ENCODE results near the gene MAP3K3.

Gene MAP3K3

GRCh38 chr17:63622574-63623390 is 565 bp downstream of the MAP3K3 start:
- no peak for DNase-seq (ENCODE audit: low read depth)

DNA sequence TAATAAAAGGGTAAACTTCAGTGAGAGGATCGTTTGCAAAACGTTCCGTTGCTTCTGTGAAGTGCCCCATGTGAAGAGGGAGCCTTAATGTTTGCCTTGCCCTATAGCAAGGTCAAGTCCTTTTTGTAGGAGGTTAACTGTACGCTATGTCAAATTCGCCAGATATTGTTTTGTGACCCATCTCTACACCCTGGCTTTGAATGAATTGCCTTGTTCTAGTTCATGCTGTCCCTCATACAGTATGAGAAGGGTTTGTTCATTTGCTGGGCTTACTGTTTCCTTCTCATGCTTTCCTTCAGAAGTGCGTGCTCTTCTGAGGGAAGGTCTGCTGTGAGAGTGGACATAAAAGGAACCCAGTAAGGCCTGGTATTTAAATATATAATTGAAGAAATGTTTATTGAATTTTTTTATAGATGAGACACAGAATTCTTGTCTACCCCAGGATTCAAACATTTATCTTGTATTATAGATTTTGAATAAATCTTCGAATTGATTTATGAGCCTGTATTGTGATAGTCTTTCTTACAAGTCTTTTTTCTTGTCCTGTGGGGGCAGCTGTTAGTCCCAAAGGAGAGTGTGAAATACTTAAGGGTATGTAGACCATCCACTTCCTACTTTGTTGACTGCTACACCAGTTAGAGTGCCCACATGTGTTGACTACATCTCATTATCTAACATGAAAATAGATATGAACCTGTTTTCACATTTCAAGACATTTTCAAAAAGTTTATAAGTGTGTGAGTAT is 1.7 kb downstream of the MAP3K3 start:
- no peak for DNase-seq (ENCODE audit: low read depth)

DNA sequence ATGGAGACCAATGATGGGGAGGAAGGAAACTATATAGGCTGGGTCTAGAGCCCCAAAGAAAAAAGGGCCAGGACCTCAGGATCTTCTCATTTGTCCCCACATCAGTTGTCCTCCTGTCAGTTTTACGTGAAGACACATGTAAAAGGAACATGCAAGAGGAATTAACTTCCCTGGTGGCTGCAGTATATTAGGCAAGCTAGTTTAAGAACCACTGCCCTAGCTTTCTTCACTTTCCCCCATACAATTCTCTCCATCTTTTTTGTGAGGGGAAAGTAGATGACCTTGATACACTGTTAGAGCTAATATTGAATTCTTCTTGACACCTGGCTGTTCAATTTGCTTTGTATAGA is 2.3 kb downstream of the MAP3K3 start:
- DNase-seq (ENCODE audit: low read depth) = no peak

- no peak for DNase-seq (ENCODE audit: low read depth)
Measured at GRCh38 chr17:63626551-63627180, 4.4 kb downstream of the MAP3K3 start.

GRCh38 chr17:63629627-63630026 is 7.4 kb downstream of the MAP3K3 start:
- DNase-seq (ENCODE audit: low read depth) = no peak

GRCh38 chr17:63631062-63631461 is 8.8 kb downstream of the MAP3K3 start:
- DNase-seq (ENCODE audit: low read depth) = no peak

GRCh38 chr17:63631626-63632025 is 9.4 kb downstream of the MAP3K3 start:
- DNase-seq (ENCODE audit: low read depth) = no peak

DNA sequence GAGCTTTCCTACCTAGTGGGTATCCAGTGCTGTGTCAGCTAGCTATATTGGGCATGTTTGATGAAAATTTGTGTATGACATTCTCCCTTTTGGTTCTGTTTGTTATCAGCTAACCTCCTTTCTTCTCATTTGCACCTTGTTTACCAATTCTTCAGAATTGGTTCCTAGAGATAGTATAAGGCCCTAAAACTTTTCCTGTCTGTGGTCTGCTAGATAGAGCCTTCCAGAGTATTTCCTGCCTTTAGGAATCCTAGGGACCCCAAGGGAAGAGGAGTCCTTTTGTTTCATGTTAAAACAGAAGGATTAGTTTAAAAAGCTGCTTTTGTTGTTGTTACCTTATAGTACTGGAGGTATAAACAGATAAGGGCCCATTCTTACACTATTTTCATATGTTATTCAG is 11.5 kb downstream of the MAP3K3 start:
- no peak for DNase-seq (ENCODE audit: low read depth)

DNA sequence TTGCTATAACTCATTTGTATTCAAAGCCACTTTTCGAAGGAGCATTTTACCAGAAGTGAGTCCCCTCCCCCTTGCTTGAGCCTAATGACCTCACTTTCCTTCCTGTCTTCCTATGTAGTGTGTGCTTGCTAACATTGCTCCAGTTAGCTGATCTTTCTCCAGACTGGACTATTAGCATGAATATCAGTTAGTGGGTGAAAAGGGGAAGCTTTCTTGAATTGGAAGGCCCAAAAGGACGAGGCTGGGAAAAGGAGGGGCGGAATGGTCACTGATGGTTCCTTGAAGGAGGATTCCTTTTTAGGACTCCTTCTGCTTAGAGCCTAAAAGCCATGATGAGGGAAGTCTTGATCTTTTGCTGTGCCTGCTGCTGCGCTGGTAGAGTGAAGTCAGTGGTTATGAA is 11.9 kb downstream of the MAP3K3 start:
- no peak for DNase-seq (ENCODE audit: low read depth)

- DNase-seq (ENCODE audit: low read depth) = no peak
Measured at GRCh38 chr17:63634816-63635215, 12.6 kb downstream of the MAP3K3 start.

GRCh38 chr17:63635290-63635689 is 13.1 kb downstream of the MAP3K3 start:
- no peak for DNase-seq (ENCODE audit: low read depth)

GRCh38 chr17:63635787-63636186 is 13.6 kb downstream of the MAP3K3 start:
- no peak for DNase-seq (ENCODE audit: low read depth)

GRCh38 chr17:63639125-63639524 is 16.9 kb downstream of the MAP3K3 start:
- no peak for DNase-seq (ENCODE audit: low read depth)

DNA sequence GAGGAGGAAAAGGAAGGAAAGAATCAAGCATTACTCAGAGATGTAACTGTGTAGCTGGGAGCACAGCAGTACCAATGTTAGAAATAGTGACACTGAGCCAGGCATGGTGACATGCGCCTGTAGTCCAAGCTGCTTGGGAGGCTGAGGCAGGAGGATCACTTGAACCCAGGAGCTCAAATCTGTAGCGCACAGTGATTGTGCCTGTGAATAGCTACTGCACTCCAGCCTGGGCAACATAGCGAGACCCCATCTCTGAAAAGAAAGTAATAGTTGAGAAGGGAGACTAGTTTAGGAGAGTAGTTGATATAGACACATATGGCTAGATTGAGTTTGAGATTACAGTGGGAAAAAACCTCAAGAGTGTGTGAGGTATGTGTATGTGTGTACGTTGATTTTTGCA is 17.8 kb downstream of the MAP3K3 start:
- no peak for DNase-seq (ENCODE audit: low read depth)

DNA sequence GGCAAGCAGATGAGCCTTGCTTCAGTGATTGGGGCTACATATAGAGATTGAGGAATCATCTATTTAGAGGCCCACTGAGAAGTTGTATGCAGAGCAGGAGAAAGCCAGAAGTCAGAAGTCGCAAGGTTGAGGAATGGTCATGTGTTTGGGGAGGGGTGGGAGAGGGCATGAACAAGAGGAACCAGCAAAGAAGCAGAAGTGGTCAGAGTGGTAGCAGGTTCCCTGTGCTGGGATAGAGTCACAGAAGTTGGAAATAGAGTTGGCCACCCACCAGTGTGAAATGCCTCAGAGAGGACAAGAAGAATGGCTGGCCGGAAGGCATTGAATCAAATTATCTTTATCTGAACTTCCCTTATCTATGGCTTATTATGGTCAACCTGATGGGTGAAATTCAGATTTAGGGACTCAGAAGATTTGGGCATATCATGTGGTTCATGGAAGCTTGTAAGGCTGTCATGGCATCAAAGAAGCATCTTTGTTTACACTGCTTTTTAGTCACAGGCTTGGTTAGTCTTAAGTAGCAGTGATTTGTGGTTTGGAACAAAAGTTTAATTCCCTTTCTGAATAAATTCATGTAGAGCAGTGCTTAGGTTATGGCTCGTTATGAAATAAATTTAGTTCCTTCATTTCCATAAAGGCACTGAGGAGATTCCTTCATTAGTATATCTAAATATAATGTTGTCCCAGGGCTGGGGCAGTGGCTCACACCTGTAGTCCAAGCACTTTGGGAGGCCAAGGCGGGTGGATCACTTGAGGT is 19.7 kb downstream of the MAP3K3 start:
- no peak for DNase-seq (ENCODE audit: low read depth)

- no peak for DNase-seq (ENCODE audit: low read depth)
Measured at GRCh38 chr17:63644846-63645245, 22.6 kb downstream of the MAP3K3 start.

DNA sequence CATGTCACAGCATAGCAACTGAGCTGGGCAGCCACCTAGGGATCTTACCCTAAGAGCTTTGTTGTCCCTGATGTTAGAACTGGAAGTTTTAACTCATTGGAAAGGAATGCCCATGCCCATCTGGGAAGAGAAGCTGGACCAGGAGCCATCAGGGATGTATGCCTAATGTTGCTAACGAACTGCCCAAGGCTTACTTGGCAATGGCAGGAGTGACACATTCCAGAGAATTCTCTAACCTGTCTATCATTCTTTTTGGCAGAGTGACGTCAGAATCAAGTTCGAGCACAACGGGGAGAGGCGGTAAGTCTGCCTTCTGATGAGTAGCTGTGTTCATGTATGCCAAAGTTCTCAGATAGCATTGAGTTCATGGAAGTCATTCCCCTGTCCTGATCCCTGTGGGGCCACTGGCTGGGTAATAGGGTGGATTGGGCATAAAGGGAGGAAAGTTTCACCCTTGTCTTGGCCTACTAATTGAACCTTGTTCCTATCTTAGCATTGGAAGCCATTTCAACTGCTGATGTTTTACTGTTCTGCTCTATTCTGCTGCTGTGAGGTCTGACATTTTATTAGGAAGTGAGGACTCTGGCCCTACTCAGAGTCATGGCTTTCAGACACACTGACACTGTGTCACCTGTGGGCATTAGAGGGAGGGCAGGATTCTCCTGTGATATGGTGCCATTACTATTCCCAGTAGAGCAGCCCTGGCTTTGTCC is 23.7 kb downstream of the MAP3K3 start:
- no peak for DNase-seq (ENCODE audit: low read depth)

GRCh38 chr17:63646488-63646806 is 24.2 kb downstream of the MAP3K3 start:
- DNase-seq (ENCODE audit: low read depth) = no peak

GRCh38 chr17:63647065-63647725 is 25.0 kb downstream of the MAP3K3 start:
- DNase-seq (ENCODE audit: low read depth) = no peak

GRCh38 chr17:63647936-63648335 is 25.7 kb downstream of the MAP3K3 start:
- no peak for DNase-seq (ENCODE audit: low read depth)

DNA sequence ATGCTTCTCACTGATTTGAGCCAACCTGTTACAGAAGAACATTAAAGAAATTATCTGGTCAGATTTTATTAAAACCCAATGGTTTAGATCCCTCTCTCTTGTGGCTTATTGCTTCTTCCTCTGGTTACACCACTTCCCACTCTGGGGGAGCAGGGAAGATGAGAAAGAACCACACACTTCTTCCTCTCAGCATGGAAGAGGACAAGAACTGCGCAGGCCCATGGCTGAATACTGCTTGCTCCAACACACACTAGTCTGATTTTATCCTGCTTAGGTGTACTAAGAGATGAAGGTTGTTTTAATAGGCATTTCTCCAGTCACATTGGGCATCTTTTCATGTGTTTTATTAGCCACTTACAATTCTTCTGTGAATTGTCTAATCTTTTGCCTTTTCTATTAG is 27.6 kb downstream of the MAP3K3 start:
- DNase-seq (ENCODE audit: low read depth) = no peak

Measured in stimulated activated CD8-positive, alpha-beta memory T cell treated with anti-CD3 and anti-CD28 coated beads, Interleukin-15, amount 100 ng/mL, for 1 hour (primary cell).